CD14-positive monocyte (primary cell): ENCODE data around the gene ZNF653. TPM values are rescaled to one million over a fixed set of nuclear protein-coding genes. Genes with fewer than 3 reads are reported as not detected.

ENCODE experiments used
- DNase-seq, 3 donors: peaks; one replicate each; pipeline ENCODE4 v3.0.0-alpha.2; 2011 to 2022
- H2AFZ ChIP-seq: 2 replicates; pipeline ENCODE4 v1.6.0; 2012; ENCODE audit warnings: mild to moderate bottlenecking, low read depth, low read length, inconsistent platforms; ENCODE audit not compliant: insufficient read depth, poor library complexity, severe bottlenecking
- H3K27ac ChIP-seq, 2 donors: 1 replicate in 1 of 2; 2 replicates in 1 of 2; pipeline ENCODE4 v1.5.1; 2012 to 2013; ENCODE audit warnings: low read length in 2 of 2, control low read depth in 1 of 2, inconsistent platforms in 1 of 2, low read depth in 1 of 2, mild to moderate bottlenecking in 1 of 2
- H3K27me3 ChIP-seq, 2 donors: one replicate each; pipeline versions ENCODE4 v1.6.0 to v1.6.1; 2011 to 2013; ENCODE audit warnings: low read length in 2 of 2; ENCODE audit not compliant: control insufficient read depth in 2 of 2, insufficient read depth in 2 of 2
- H3K36me3 ChIP-seq, 2 donors: replicated peaks in 1 of 2; 1 replicate in 1 of 2; 2 replicates in 1 of 2; pipeline versions ENCODE4 v1.5.1 to v1.6.1; 2012 to 2013; ENCODE audit warnings: low read length in 2 of 2, control low read depth in 1 of 2, inconsistent platforms in 1 of 2, mild to moderate bottlenecking in 1 of 2; ENCODE audit not compliant: insufficient read depth in 2 of 2, control insufficient read depth in 1 of 2
- H3K4me1 ChIP-seq, 2 donors: 1 replicate in 1 of 2; 2 replicates in 1 of 2; pipeline versions ENCODE4 v1.5.1 to v1.6.1; 2012 to 2013; ENCODE audit warnings: low read length in 2 of 2, control low read depth in 1 of 2, inconsistent platforms in 1 of 2, mild to moderate bottlenecking in 1 of 2, moderate library complexity in 1 of 2; ENCODE audit not compliant: insufficient read depth in 2 of 2, control insufficient read depth in 1 of 2
- H3K4me2 ChIP-seq: replicated peaks from 2 replicates; pipeline ENCODE3; 2012; ENCODE audit warnings: low read length, moderate library complexity, mild to moderate bottlenecking; ENCODE audit not compliant: poor library complexity, severe bottlenecking; ENCODE audit errors: extremely low read depth
- H3K4me3 ChIP-seq, 3 experiments: fragments of 200-600 bp in 1 of 3; sonication (generic) in 1 of 3; replicated peaks in 1 of 3; 1 replicate in 2 of 3; 2 replicates in 1 of 3; pipeline ENCODE4 v1.5.1; 2011 to 2013; ENCODE audit warnings: low read length in 3 of 3, mild to moderate bottlenecking in 3 of 3, control low read depth in 2 of 3, low read depth in 2 of 3, inconsistent platforms in 1 of 3, moderate library complexity in 1 of 3
- H3K79me2 ChIP-seq: 2 replicates; pipeline ENCODE4 v1.6.0; 2012; ENCODE audit warnings: mild to moderate bottlenecking, control low read depth, inconsistent platforms, low read length, moderate library complexity; ENCODE audit not compliant: insufficient read depth
- H3K9ac ChIP-seq: 2 replicates; pipeline ENCODE4 v1.6.0; 2017; ENCODE audit warnings: low read length, mild to moderate bottlenecking; ENCODE audit not compliant: insufficient read depth, poor library complexity, severe bottlenecking
- H3K9me3 ChIP-seq, 2 donors: replicated peaks in 1 of 2; 1 replicate in 1 of 2; 2 replicates in 1 of 2; pipeline versions ENCODE4 v1.5.1 to v1.6.1; 2012 to 2013; ENCODE audit warnings: low read length in 2 of 2, control low read depth in 1 of 2; ENCODE audit not compliant: control insufficient read depth in 1 of 2, insufficient read depth in 1 of 2
- H4K20me1 ChIP-seq: 2 replicates; pipeline ENCODE4 v1.6.0; 2012; ENCODE audit warnings: mild to moderate bottlenecking, low read length, control low read depth, moderate library complexity; ENCODE audit not compliant: insufficient read depth
- H3K27ac Mint-ChIP-seq, 7 donors: one replicate each; pipeline ENCODE4 v1.8.0; 2020; ENCODE audit warnings: mild to moderate bottlenecking in 7 of 7, mixed read lengths in 7 of 7, moderate library complexity in 6 of 7, inconsistent platforms in 2 of 7
- H3K27me3 Mint-ChIP-seq, 3 donors: one replicate each; pipeline ENCODE4 v1.8.0; 2021 to 2022; ENCODE audit warnings: low read depth in 3 of 3, mild to moderate bottlenecking in 3 of 3, mixed read lengths in 3 of 3, moderate library complexity in 3 of 3, inconsistent platforms in 1 of 3
- H3K36me3 Mint-ChIP-seq, 2 donors: one replicate each; pipeline ENCODE4 v1.8.0; 2020; ENCODE audit warnings: mixed read lengths in 2 of 2, inconsistent platforms in 1 of 2, mild to moderate bottlenecking in 1 of 2
- H3K4me1 Mint-ChIP-seq: one replicate; pipeline ENCODE4 v1.8.0; 2020; ENCODE audit warnings: mild to moderate bottlenecking, mixed read lengths
- H3K4me3 Mint-ChIP-seq, 2 donors: one replicate each; pipeline ENCODE4 v1.8.0; 2020; ENCODE audit warnings: mild to moderate bottlenecking in 2 of 2, mixed read lengths in 2 of 2, moderate library complexity in 1 of 2
- H3K9me3 Mint-ChIP-seq, 7 donors: one replicate each; pipeline ENCODE4 v1.8.0; 2020 to 2022; ENCODE audit warnings: mixed read lengths in 7 of 7, mild to moderate bottlenecking in 6 of 7, moderate library complexity in 6 of 7, inconsistent platforms in 2 of 7
- WGBS: methylation state at CpG from one replicate; pipeline ENCODE4 v1.1.5; 2013; ENCODE audit warnings: missing lambda C conversion rate; ENCODE audit not compliant: insufficient coverage; 5-methylcytosine and 5-hydroxymethylcytosine counted together
- intact Hi-C, 2 donors: fragments of 100-400 bp; cut with micrococcal nuclease; formaldehyde crosslinking; loops; one replicate each; pipeline versions ENCODE4 v1.15.0 to v1.15.1; 2023
- polyA plus RNA-seq, 3 donors: library from polyadenylated mRNA; depleted of rRNA in 1 of 3; unstranded in 2 of 3; stranded (reverse) in 1 of 3; fragments of 300-500 nt in 2 of 3; fragments of >200 nt in 1 of 3; fragmentation: Illumina TruSeq in 2 of 3; gene quantifications; 1 replicate in 2 of 3; 2 replicates in 1 of 3; pipeline ENCODE4 v1.2.3, GENCODE V29; 2012 to 2021
- TF ChIP-seq, protein P1 (sequence below): fragments of 200-600 bp; IDR thresholded peaks from one replicate; pipeline ENCODE4 v1.8.0; 2022; ENCODE audit warnings: antibody characterized with exemption, mild to moderate bottlenecking

The ZNF653 gene
- polyA plus RNA-seq, 3 donors = 0.88 to 8.1 (median 1.2) TPM

DNA sequence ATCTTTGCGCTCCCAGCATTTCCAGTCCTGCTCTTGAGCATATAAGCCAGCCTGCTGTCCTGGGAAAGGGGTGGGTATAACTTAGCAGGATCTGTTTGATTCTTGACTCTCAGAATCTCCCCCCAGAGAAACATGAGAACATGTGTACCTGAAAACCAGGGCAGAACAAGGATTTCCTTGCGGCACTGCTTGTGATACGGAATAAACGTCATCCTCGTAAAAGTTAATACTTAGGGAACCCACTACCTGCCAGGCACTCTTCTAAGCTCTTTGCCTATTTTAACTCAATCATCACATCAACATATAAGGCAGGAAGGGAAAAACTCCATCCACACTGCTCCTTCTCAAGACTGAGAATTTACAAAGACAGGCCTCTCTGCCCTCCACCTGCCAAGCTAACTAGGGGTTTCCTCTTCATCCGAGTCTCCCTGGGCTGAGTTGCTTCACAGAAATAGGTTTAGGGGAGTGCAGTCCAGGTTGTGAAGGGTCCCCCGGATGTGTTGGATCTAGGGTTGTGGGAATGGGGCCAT is 1.1 kb downstream of the ZNF653 start:
- TF ChIP-seq, protein P1, sequence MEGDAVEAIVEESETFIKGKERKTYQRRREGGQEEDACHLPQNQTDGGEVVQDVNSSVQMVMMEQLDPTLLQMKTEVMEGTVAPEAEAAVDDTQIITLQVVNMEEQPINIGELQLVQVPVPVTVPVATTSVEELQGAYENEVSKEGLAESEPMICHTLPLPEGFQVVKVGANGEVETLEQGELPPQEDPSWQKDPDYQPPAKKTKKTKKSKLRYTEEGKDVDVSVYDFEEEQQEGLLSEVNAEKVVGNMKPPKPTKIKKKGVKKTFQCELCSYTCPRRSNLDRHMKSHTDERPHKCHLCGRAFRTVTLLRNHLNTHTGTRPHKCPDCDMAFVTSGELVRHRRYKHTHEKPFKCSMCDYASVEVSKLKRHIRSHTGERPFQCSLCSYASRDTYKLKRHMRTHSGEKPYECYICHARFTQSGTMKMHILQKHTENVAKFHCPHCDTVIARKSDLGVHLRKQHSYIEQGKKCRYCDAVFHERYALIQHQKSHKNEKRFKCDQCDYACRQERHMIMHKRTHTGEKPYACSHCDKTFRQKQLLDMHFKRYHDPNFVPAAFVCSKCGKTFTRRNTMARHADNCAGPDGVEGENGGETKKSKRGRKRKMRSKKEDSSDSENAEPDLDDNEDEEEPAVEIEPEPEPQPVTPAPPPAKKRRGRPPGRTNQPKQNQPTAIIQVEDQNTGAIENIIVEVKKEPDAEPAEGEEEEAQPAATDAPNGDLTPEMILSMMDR = no peak
- Histone ChIP-seq H4K20me1 (no peaks in the 10 kb centered on the region), H3K4me3 (peak overlapping the region in 2 of 3 experiments; percentile 66 to 91), H3K4me2 (peak overlapping the region; percentile 92), H2AFZ (peak overlapping the region; percentile 88), H3K9ac (peak overlapping the region; percentile 90), H3K79me2 (no peaks in the 10 kb centered on the region), H3K36me3 (no peaks in the 10 kb centered on the region), H3K9me3 (no peaks in the 10 kb centered on the region), H3K27me3 (no peaks in the 10 kb centered on the region), H3K27ac (peak overlapping the region; percentile 58 to 90), H3K4me1 (peaks cover 17 to 22% of the 10 kb centered on the region in 2 donors)
- Mint-ChIP-seq H3K27me3 (peaks cover 0 to 1% (median 0%) of the 10 kb centered on the region in 3 donors), H3K4me3 (peak overlapping the region; percentile 81 to 84), H3K36me3 (peaks cover 11 to 19% of the 10 kb centered on the region in 2 donors), H3K4me1 (peaks cover 16% of the 10 kb centered on the region), H3K9me3 (no peaks in the 10 kb centered on the region), H3K27ac (peak overlapping the region; percentile 16 to 91 (median 78))
- DNase-seq = no peak
- intact Hi-C loops = loop anchor here in 1 of 2 donors (1.0 to 5.0 kb wide), 2 partner anchors 25 to 93 kb away; partner anchors contain the start of genes ECSIT and ZNF627
- WGBS = 75% methylated on average over 5 of the region's 7 CpGs

DNA sequence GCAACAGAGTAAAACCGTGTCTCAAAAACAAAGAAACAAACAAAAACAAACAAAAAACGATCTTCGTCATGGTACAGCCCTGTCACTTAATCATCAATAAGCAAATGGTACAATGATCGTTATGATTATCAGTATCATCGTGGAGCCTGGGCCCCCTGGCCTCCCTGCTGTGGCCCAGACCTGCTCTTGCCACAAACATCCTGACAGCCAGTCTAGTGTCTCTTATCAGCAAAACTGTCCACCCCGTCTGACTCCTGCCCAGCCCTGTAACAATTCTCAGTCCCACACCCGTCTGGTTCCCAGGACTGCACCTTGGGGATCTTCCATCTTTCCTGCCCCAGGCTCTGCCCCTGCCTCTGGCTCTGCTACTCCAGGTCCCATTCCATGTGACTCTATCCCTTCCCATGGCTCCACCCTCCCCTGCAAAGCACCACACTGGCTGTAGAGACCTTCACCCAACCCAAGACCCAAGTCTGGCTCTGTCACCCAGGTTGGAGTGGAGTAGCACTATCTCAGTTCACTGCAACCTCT is 5.7 kb downstream of the ZNF653 start:
- Histone ChIP-seq H3K27ac (no peak overlapping the region), H3K4me1 (peaks cover 5 to 6% of the 10 kb centered on the region in 2 donors), H3K36me3 (peaks cover 16 to 19% of the 10 kb centered on the region in 2 donors), H3K79me2 (no peaks in the 10 kb centered on the region), H4K20me1 (no peaks in the 10 kb centered on the region), H3K9me3 (no peaks in the 10 kb centered on the region), H3K4me3 (no peak overlapping the region), H2AFZ (no peak overlapping the region), H3K4me2 (no peak overlapping the region), H3K27me3 (no peaks in the 10 kb centered on the region), H3K9ac (no peak overlapping the region)
- Mint-ChIP-seq H3K36me3 (peaks cover 23 to 35% of the 10 kb centered on the region in 2 donors), H3K4me3 (no peak overlapping the region), H3K4me1 (peaks cover 6% of the 10 kb centered on the region), H3K9me3 (no peaks in the 10 kb centered on the region), H3K27ac (peak overlapping the region in 2 of 7 donors; percentile 0 to 19), H3K27me3 (peaks cover 0 to 3% (median 0%) of the 10 kb centered on the region in 3 donors)
- intact Hi-C loops = no loop called here
- TF ChIP-seq, protein P1 = no peak
- 94% methylated on average over 6 of the region's 7 CpGs for WGBS
- DNase-seq = no peak
